ENCODE measurements around the gene AXDND1. TPM values are rescaled to one million over a fixed set of nuclear protein-coding genes. Genes with fewer than 3 reads are reported as not detected.

The AXDND1 gene
- total RNA-seq, 1 donor from 2014 or later, result 1.1 TPM

GRCh38 chr1:179478370-179478769 lies 112.6 kb downstream of the AXDND1 start:
- Histone ChIP-seq H3K9ac (ENCODE audit: low read length) (no peak overlapping the region), H3K27ac (ENCODE audit: low read depth, low read length) (no peak overlapping the region), H4K20me1 (ENCODE audit: insufficient read depth, low read length) (no peaks in the 10 kb centered on the region), H3K36me3 (ENCODE audit: insufficient read depth, low read length) (no peaks in the 10 kb centered on the region), H3K79me2 (ENCODE audit: insufficient read depth, low read length) (no peaks in the 10 kb centered on the region), H3K4me2 (ENCODE audit: low read length) (no peak overlapping the region), H3K27me3 (ENCODE audit: insufficient read depth, low read length) (no peaks in the 10 kb centered on the region), H3K4me3 (ENCODE audit: insufficient read depth, low read depth, low read length) (no peak overlapping the region), H2AFZ (ENCODE audit: low read depth, low read length) (no peak overlapping the region), H3K4me1 (ENCODE audit: insufficient read depth, low read length) (no peaks in the 10 kb centered on the region), H3K9me3 (ENCODE audit: insufficient read depth, low read depth, low read length) (peaks cover 8% of the 10 kb centered on the region)
- Mint-ChIP-seq H3K27ac (ENCODE audit: unreplicated experiment) (no peak overlapping the region), H3K36me3 (ENCODE audit: low read depth, unreplicated experiment) (peaks cover 8% of the 10 kb centered on the region), H3K4me1 (ENCODE audit: low read depth, unreplicated experiment) (no peaks in the 10 kb centered on the region), H3K27me3 (ENCODE audit: low read depth, unreplicated experiment) (no peaks in the 10 kb centered on the region), H3K9me3 (ENCODE audit: unreplicated experiment) (peaks cover 41% of the 10 kb centered on the region), H3K4me3 (ENCODE audit: unreplicated experiment) (no peak overlapping the region)
- TF ChIP-seq EZH2 (IDR thresholded peaks at IDR 0.05; ENCODE audit: insufficient read depth, low read length) (no peak), CTCF (IDR thresholded peaks at IDR 0.05; ENCODE audit: insufficient read depth, low read depth, low read length) (no peak)
- FAIRE-seq, result no peak
- DNase-seq (ENCODE audit: low read depth), result no peak

DNA sequence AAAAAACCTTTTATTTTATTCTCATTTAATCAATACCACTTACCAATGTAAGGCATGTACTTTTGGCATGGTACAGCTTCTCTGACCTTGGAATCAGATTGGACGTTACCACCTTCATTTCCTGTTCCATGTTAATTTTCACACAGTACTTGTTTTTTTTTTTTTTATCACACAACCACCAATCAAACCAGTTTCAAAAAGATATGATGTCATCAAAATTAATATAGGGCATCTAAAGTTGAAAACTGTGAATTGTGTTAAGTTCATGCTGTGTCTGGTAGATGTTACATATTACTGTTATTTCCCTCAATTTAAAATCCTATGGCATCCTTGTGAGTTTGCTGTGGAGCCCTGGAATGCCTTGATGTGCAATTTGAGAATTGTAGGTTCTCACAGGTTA lies 124.8 kb downstream of the AXDND1 start:
- H3K27me3 ChIP-seq (ENCODE audit: insufficient read depth, low read length), result no peaks in the 10 kb centered on the region
- Mint-ChIP-seq H3K9me3 (ENCODE audit: unreplicated experiment) (no peaks in the 10 kb centered on the region), H3K27ac (ENCODE audit: unreplicated experiment) (no peak overlapping the region), H3K27me3 (ENCODE audit: low read depth, unreplicated experiment) (no peaks in the 10 kb centered on the region), H3K36me3 (ENCODE audit: low read depth, unreplicated experiment) (no peaks in the 10 kb centered on the region), H3K4me1 (ENCODE audit: low read depth, unreplicated experiment) (peaks cover 2% of the 10 kb centered on the region), H3K4me3 (ENCODE audit: unreplicated experiment) (no peak overlapping the region)
- H3K4me3 ChIP-seq (ENCODE audit: insufficient read depth, low read depth, low read length), result no peak overlapping the region
- no peak overlapping the region for H3K4me2 ChIP-seq (ENCODE audit: low read length)
- no peaks in the 10 kb centered on the region for H3K9me3 ChIP-seq (ENCODE audit: insufficient read depth, low read depth, low read length)
- H3K4me1 ChIP-seq (ENCODE audit: insufficient read depth, low read length), result no peaks in the 10 kb centered on the region
- no peaks in the 10 kb centered on the region for H3K79me2 ChIP-seq (ENCODE audit: insufficient read depth, low read length)
- FAIRE-seq (no peak), DNase-seq (ENCODE audit: low read depth) (no peak)
- TF ChIP-seq CTCF (IDR thresholded peaks at IDR 0.05; ENCODE audit: insufficient read depth, low read depth, low read length) (no peak), EZH2 (IDR thresholded peaks at IDR 0.05; ENCODE audit: insufficient read depth, low read length) (no peak)
- no peaks in the 10 kb centered on the region for H3K36me3 ChIP-seq (ENCODE audit: insufficient read depth, low read length)
- no peak overlapping the region for H3K27ac ChIP-seq (ENCODE audit: low read depth, low read length)
- no peak overlapping the region for H3K9ac ChIP-seq (ENCODE audit: low read length)
- H2AFZ ChIP-seq (ENCODE audit: low read depth, low read length), result no peak overlapping the region
- H4K20me1 ChIP-seq (ENCODE audit: insufficient read depth, low read length), result no peaks in the 10 kb centered on the region

GRCh38 chr1:179493323-179493722 lies 127.6 kb downstream of the AXDND1 start:
- Histone ChIP-seq H3K9ac (ENCODE audit: low read length) (no peak overlapping the region), H4K20me1 (ENCODE audit: insufficient read depth, low read length) (no peaks in the 10 kb centered on the region), H3K27me3 (ENCODE audit: insufficient read depth, low read length) (no peaks in the 10 kb centered on the region), H3K9me3 (ENCODE audit: insufficient read depth, low read depth, low read length) (no peaks in the 10 kb centered on the region), H3K4me2 (ENCODE audit: low read length) (no peak overlapping the region), H3K4me1 (ENCODE audit: insufficient read depth, low read length) (no peaks in the 10 kb centered on the region), H3K4me3 (ENCODE audit: insufficient read depth, low read depth, low read length) (no peak overlapping the region), H3K79me2 (ENCODE audit: insufficient read depth, low read length) (no peaks in the 10 kb centered on the region), H3K27ac (ENCODE audit: low read depth, low read length) (no peak overlapping the region), H3K36me3 (ENCODE audit: insufficient read depth, low read length) (no peaks in the 10 kb centered on the region), H2AFZ (ENCODE audit: low read depth, low read length) (no peak overlapping the region)
- DNase-seq (ENCODE audit: low read depth) (peak; percentile 16), FAIRE-seq (no peak)
- Mint-ChIP-seq H3K4me3 (ENCODE audit: unreplicated experiment) (no peak overlapping the region), H3K4me1 (ENCODE audit: low read depth, unreplicated experiment) (peaks cover 2% of the 10 kb centered on the region), H3K27ac (ENCODE audit: unreplicated experiment) (no peak overlapping the region), H3K27me3 (ENCODE audit: low read depth, unreplicated experiment) (no peaks in the 10 kb centered on the region), H3K36me3 (ENCODE audit: low read depth, unreplicated experiment) (no peaks in the 10 kb centered on the region), H3K9me3 (ENCODE audit: unreplicated experiment) (no peaks in the 10 kb centered on the region)
- TF ChIP-seq EZH2 (IDR thresholded peaks at IDR 0.05; ENCODE audit: insufficient read depth, low read length) (no peak), CTCF (IDR thresholded peaks at IDR 0.05; ENCODE audit: insufficient read depth, low read depth, low read length) (no peak)

Data from astrocyte (in vitro differentiated cells and primary cell).